Left ventricle myocardium inferior (tissue), 1 donor: ENCODE measurements around the gene ERVV-1. TPM values are rescaled to one million over a fixed set of nuclear protein-coding genes. Genes with fewer than 3 reads are reported as not detected.

Source experiments
- DNase-seq: peaks from one replicate; pipeline ENCODE4 v3.0.0-alpha.2; 2020
- H3K27ac ChIP-seq: fragments of 200-600 bp; replicated peaks from 2 replicates; pipeline ENCODE4 v1.8.0; 2021
- H3K27me3 ChIP-seq: fragments of 200-600 bp; 2 replicates; pipeline ENCODE4 v1.8.0; 2021; ENCODE audit warnings: low read depth
- H3K36me3 ChIP-seq: fragments of 200-600 bp; 2 replicates; pipeline ENCODE4 v1.8.0; 2021
- H3K4me1 ChIP-seq: fragments of 200-600 bp; 2 replicates; pipeline ENCODE4 v1.8.0; 2021
- H3K4me3 ChIP-seq: fragments of 200-600 bp; 2 replicates; pipeline ENCODE4 v1.8.0; 2021; ENCODE audit warnings: mild to moderate bottlenecking, moderate library complexity
- H3K9me3 ChIP-seq: fragments of 200-600 bp; replicated peaks from 2 replicates; pipeline ENCODE4 v1.8.0; 2021
- intact Hi-C: fragments of 100-400 bp; cut with micrococcal nuclease; formaldehyde crosslinking; loops from one replicate; pipeline ENCODE4 v1.11.0; 2022
- total RNA-seq: library from RNA; stranded (reverse); fragmentation: NEBNext Ultra II Directional; extraction: Animal tissue kit (Norgen Biotek cat#: 25700); gene quantifications from one replicate; pipeline ENCODE4 v1.2.1, GENCODE V29; 2021
- TF ChIP-seq, protein P1 (sequence below): fragments of 200-600 bp; IDR thresholded peaks from 2 replicates; pipeline ENCODE4 v1.8.0; 2021; ENCODE audit warnings: antibody characterized with exemption, mild to moderate bottlenecking, borderline replicate concordance
- donor health status: DM: no; HTN: yes; CAD: no; lungs with severe emphysema.

ERVV-1 gene
- total RNA-seq, 1 donor from 2014 or later, result 0.11 TPM

DNA sequence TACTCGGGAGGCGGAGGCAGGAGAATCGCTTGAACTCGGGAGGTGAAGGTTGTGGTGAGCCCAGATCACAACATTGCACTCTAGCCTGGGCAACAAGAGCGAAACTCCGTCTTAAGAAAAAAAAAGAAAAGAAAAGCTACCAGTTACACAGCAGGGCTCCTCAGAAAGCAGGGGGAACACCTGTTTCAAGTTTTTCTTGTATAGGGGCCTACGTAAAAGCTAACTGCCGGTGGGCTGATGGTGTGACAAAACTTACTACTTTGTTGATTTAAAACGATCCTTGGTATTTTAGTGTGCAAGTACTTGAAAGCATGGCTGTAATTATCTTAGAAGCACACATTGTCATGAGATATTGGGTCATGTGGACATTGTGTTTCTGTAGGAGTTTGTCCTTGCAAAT lies 15.7 kb upstream of the ERVV-1 start:
- Histone ChIP-seq H3K9me3 (peaks cover 10% of the 10 kb centered on the region), H3K36me3 (no peaks in the 10 kb centered on the region)
- no peak for DNase-seq

DNA sequence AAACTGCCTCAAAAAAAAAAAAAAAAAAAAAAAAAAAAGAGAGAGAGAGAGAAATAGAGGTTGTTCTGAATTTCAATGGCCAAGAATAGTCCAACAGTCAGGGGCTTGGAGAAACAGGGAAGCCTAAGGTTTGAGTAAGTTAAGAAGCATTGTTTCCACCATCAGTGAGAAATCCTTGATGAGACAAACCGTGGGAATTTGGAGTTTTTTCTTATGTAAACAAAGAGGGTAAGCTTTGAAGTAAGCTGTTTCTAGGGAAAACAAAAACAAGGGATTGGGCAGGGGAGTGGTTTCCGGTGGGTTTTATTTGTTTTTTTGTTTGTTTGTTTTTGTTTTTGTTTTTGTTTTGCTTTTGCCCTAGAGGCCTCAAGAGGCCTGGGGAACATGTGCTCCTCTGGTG lies 11.2 kb upstream of the ERVV-1 start:
- intact Hi-C loops, result no loop called here
- DNase-seq, result no peak
- Histone ChIP-seq H3K36me3 (no peaks in the 10 kb centered on the region), H3K4me1 (no peaks in the 10 kb centered on the region), H3K4me3 (no peak overlapping the region), H3K27me3 (no peaks in the 10 kb centered on the region), H3K27ac (no peak overlapping the region), H3K9me3 (peaks cover 2% of the 10 kb centered on the region)
- TF ChIP-seq, protein P1, sequence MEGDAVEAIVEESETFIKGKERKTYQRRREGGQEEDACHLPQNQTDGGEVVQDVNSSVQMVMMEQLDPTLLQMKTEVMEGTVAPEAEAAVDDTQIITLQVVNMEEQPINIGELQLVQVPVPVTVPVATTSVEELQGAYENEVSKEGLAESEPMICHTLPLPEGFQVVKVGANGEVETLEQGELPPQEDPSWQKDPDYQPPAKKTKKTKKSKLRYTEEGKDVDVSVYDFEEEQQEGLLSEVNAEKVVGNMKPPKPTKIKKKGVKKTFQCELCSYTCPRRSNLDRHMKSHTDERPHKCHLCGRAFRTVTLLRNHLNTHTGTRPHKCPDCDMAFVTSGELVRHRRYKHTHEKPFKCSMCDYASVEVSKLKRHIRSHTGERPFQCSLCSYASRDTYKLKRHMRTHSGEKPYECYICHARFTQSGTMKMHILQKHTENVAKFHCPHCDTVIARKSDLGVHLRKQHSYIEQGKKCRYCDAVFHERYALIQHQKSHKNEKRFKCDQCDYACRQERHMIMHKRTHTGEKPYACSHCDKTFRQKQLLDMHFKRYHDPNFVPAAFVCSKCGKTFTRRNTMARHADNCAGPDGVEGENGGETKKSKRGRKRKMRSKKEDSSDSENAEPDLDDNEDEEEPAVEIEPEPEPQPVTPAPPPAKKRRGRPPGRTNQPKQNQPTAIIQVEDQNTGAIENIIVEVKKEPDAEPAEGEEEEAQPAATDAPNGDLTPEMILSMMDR, result no peak

More for the DNA sequence above, 15.7 kb upstream of the ERVV-1 start:
- no peak overlapping the region for H3K27ac ChIP-seq
- H3K4me3 ChIP-seq, result no peak overlapping the region
- H3K4me1 ChIP-seq, result peaks cover 11% of the 10 kb centered on the region
- intact Hi-C loops, result no loop called here
- TF ChIP-seq, protein P1, result no peak
- H3K27me3 ChIP-seq, result no peaks in the 10 kb centered on the region

DNA sequence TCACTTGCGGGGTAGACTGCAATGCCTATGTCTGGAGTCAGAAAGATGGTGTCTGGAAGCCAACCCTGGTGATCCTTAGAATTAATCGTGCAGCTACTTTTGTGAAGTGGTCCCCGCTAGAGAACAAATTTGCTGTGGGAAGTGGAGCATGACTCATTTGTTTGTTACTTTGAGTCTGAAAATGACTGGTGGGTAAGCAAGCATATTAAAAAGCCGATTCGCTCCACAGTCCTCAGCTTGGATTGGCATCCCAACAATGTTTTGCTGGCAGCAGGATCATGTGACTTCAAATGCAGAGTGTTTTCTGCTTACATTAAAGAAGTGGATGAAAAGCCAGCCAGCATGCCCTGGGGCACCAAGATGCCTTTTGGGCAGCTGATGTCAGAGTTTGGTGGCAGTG lies 9.5 kb upstream of the ERVV-1 start:
- H3K4me3 ChIP-seq, result no peak overlapping the region
- H3K9me3 ChIP-seq, result no peaks in the 10 kb centered on the region
- H3K27me3 ChIP-seq, result no peaks in the 10 kb centered on the region
- H3K27ac ChIP-seq, result no peak overlapping the region
- TF ChIP-seq, protein P1, result no peak
- DNase-seq, result no peak
- no peaks in the 10 kb centered on the region for H3K4me1 ChIP-seq
- intact Hi-C loops, result no loop called here
- H3K36me3 ChIP-seq, result no peaks in the 10 kb centered on the region

GRCh38 chr19:53007200-53007599 lies 6.5 kb upstream of the ERVV-1 start:
- TF ChIP-seq, protein P1, result no peak
- Histone ChIP-seq H3K27me3 (peaks cover 9% of the 10 kb centered on the region), H3K4me1 (no peaks in the 10 kb centered on the region), H3K27ac (peak overlapping the region; percentile 12), H3K9me3 (no peaks in the 10 kb centered on the region), H3K36me3 (no peaks in the 10 kb centered on the region), H3K4me3 (peak overlapping the region; percentile 37)
- intact Hi-C loops, result no loop called here
- DNase-seq, result no peak

GRCh38 chr19:53007606-53008005 lies 6.1 kb upstream of the ERVV-1 start:
- Histone ChIP-seq H3K27ac (peak overlapping the region; percentile 12), H3K36me3 (no peaks in the 10 kb centered on the region), H3K9me3 (no peaks in the 10 kb centered on the region), H3K27me3 (peaks cover 9% of the 10 kb centered on the region), H3K4me1 (no peaks in the 10 kb centered on the region), H3K4me3 (peak overlapping the region; percentile 37)
- TF ChIP-seq, protein P1, result no peak
- intact Hi-C loops, result no loop called here
- DNase-seq, result no peak
